Endothelial cell of hepatic sinusoid (primary cell): ENCODE results near the gene ARSG.

ENCODE experiments used
- in situ Hi-C: cut with HindIII; loops from 2 replicates; pipeline ENCODE4 v1.10.0; 2017; ENCODE audit warnings: low sequenced_read_pairs

ARSG gene

GRCh38 chr17:68424203-68424602 is 132.9 kb downstream of the ARSG start:
- in situ Hi-C loops, result no loop called here

GRCh38 chr17:68424861-68425260 is 133.6 kb downstream of the ARSG start:
- in situ Hi-C loops, result no loop called here

GRCh38 chr17:68425979-68426378 is 134.7 kb downstream of the ARSG start:
- in situ Hi-C loops, result no loop called here

GRCh38 chr17:68427575-68427974 is 136.3 kb downstream of the ARSG start:
- in situ Hi-C loops, result no loop called here

GRCh38 chr17:68428498-68429172 is 137.3 kb downstream of the ARSG start:
- in situ Hi-C loops, result no loop called here

- in situ Hi-C loops, result no loop called here
Measured at GRCh38 chr17:68429881-68430280, 138.6 kb downstream of the ARSG start.

- in situ Hi-C loops, result no loop called here
Measured at GRCh38 chr17:68431045-68431608, 139.8 kb downstream of the ARSG start.

GRCh38 chr17:68431661-68432071 is 140.4 kb downstream of the ARSG start:
- in situ Hi-C loops, result no loop called here

GRCh38 chr17:68432086-68432864 is 141.0 kb downstream of the ARSG start:
- in situ Hi-C loops, result no loop called here

GRCh38 chr17:68433211-68433610 is 141.9 kb downstream of the ARSG start:
- in situ Hi-C loops, result no loop called here

GRCh38 chr17:68433911-68434508 is 142.7 kb downstream of the ARSG start:
- in situ Hi-C loops, result no loop called here

GRCh38 chr17:68435361-68435760 is 144.1 kb downstream of the ARSG start:
- in situ Hi-C loops, result no loop called here

GRCh38 chr17:68435876-68436842 is 144.9 kb downstream of the ARSG start:
- in situ Hi-C loops, result no loop called here

GRCh38 chr17:68437979-68438822 is 146.9 kb downstream of the ARSG start:
- in situ Hi-C loops, result no loop called here

GRCh38 chr17:68439656-68440290 is 148.5 kb downstream of the ARSG start:
- in situ Hi-C loops, result no loop called here

GRCh38 chr17:68440526-68440925 is 149.2 kb downstream of the ARSG start:
- in situ Hi-C loops, result no loop called here

GRCh38 chr17:68441070-68441770 is 149.9 kb downstream of the ARSG start:
- in situ Hi-C loops, result no loop called here

GRCh38 chr17:68443972-68444464 is 152.7 kb downstream of the ARSG start:
- in situ Hi-C loops, result no loop called here
